ENCODE data around the gene CTRL. TPM values are rescaled to one million over a fixed set of nuclear protein-coding genes. Genes with fewer than 3 reads are reported as not detected.

The CTRL gene
- total and polyA plus RNA-seq, 9 donors: 0.35 to 4.4 (median 2.5) TPM

DNA sequence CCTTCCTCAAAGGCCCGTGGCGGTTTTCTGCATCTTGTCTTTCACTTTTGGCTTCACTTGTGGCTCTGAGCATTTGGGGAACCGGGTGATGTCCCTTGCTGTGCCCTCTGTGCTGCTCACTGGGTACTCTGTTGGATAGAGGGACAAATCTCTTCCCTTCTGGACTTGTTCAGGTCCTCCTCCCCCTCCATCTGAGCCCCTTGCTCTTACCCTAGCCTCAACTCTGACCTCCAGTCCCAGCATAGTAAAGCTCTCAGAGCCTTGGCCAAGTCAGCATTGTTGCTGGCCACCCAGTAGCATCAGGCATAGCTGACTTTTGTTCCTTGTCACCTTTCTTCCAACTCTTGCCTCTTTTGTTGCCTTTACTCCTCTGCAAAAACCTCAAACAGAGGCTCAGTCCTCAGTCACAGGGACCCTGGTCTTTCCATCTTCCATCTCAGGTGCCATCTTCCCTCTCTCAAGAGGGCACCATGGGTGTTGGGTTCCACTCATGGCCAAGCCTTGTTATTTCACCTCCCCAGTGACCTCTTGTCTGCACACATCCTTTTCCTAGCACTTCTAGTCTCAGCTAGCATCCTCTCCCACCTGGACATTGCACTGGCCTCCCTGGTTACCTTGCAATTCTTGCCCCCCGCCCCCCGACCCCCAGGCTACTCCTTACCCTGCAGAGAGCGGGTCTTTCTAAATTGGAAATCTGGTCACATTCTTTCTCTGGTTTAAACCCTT is 5.4 kb upstream of the CTRL start:
- DNase-seq: no peak
- no peak for TF ChIP-seq POLR2A (IDR thresholded peaks at IDR 0.05)
- TF ChIP-seq, protein P1, sequence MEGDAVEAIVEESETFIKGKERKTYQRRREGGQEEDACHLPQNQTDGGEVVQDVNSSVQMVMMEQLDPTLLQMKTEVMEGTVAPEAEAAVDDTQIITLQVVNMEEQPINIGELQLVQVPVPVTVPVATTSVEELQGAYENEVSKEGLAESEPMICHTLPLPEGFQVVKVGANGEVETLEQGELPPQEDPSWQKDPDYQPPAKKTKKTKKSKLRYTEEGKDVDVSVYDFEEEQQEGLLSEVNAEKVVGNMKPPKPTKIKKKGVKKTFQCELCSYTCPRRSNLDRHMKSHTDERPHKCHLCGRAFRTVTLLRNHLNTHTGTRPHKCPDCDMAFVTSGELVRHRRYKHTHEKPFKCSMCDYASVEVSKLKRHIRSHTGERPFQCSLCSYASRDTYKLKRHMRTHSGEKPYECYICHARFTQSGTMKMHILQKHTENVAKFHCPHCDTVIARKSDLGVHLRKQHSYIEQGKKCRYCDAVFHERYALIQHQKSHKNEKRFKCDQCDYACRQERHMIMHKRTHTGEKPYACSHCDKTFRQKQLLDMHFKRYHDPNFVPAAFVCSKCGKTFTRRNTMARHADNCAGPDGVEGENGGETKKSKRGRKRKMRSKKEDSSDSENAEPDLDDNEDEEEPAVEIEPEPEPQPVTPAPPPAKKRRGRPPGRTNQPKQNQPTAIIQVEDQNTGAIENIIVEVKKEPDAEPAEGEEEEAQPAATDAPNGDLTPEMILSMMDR (IDR thresholded peaks at IDR 0.05): no peak
- no peak for TF ChIP-seq EP300 (IDR thresholded peaks at IDR 0.05)
- Histone ChIP-seq H3K27me3 (no peaks in the 10 kb centered on the region), H3K4me3 (peak overlapping the region; percentile 96), H3K36me3 (no peaks in the 10 kb centered on the region), H3K9me3 (no peaks in the 10 kb centered on the region), H3K4me1 (ENCODE audit: insufficient read depth) (peaks cover 9% of the 10 kb centered on the region), H3K27ac (peak overlapping the region; percentile 83 to 85)
- intact Hi-C loops (cut with DNase I): loop anchor here in 1 of 4 donors (10.0 kb wide), 1 partner anchor 272 kb away; the partner anchor contains the start of genes ACD, C16orf86, ENKD1 and PARD6A
- WGBS, 3 donors: 41 to 43% (median 41%) methylated on average over 6 of the region's 6 CpGs

DNA sequence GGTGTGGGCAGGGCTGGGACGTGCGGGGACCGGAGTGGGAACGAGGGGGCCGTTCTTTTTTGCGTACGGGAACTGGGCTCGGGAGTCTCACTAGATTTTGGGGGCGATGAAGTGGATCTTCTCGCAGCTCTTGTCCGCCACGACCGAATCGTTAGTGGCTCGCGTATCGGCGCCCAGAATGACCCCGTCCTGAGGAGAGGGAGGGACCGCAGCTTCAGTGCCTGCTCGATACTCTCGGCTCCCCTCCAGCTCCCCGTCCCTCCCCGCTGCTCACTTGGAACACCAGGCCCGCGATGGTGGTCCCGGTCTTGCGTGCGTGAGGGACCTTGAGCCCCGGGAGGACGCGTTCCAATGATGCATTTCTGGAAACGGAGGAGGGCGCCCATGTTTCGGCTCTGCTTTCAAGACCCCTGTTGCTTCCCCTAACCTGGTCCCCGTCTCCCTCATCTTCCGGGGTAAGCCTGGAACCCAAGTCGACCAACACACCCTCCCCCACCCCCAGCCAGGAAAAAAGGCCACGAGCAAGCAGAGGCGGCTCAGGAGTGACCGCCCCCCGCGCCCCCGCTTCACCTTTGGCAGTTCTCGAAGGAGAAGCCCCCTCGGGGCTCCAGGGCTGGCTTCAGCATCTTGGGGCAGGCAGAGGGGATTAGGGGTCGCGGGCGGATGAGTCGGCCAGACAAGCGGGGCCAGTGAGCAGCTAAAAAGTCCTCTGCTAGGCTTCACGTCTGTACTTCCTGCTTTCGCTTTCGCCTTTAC is 4.6 kb upstream of the CTRL start, which contains the start of gene PSMB10:
Gene PSMB10 (minus strand): TSS at position 727 of the 756 bp plus-strand sequence. CDS start 101 bp downstream, at position 626.
- Histone ChIP-seq H3K27me3 (no peaks in the 10 kb centered on the region), H3K36me3 (no peaks in the 10 kb centered on the region), H3K4me1 (ENCODE audit: insufficient read depth) (peaks cover 15% of the 10 kb centered on the region), H3K4me3 (peak within 1 kb of the TSS; percentile 96), H3K27ac (peak within 1 kb of the TSS; percentile 83 to 85), H3K9me3 (no peaks in the 10 kb centered on the region)
- WGBS, 3 donors: 0 to 1% (median 1%) methylated on average over 54 of the region's 54 CpGs
- TF ChIP-seq EP300 (IDR thresholded peaks at IDR 0.05): no peak
- peak; percentile 19 for TF ChIP-seq POLR2A (IDR thresholded peaks at IDR 0.05)
- intact Hi-C loops (cut with DNase I): loop anchor here in 1 of 4 donors (10.0 kb wide), 1 partner anchor 272 kb away; the partner anchor contains the start of genes ACD, C16orf86, ENKD1 and PARD6A
- peak in 4 of 5 donors; percentile 59 to 74 (median 66) for DNase-seq

DNA sequence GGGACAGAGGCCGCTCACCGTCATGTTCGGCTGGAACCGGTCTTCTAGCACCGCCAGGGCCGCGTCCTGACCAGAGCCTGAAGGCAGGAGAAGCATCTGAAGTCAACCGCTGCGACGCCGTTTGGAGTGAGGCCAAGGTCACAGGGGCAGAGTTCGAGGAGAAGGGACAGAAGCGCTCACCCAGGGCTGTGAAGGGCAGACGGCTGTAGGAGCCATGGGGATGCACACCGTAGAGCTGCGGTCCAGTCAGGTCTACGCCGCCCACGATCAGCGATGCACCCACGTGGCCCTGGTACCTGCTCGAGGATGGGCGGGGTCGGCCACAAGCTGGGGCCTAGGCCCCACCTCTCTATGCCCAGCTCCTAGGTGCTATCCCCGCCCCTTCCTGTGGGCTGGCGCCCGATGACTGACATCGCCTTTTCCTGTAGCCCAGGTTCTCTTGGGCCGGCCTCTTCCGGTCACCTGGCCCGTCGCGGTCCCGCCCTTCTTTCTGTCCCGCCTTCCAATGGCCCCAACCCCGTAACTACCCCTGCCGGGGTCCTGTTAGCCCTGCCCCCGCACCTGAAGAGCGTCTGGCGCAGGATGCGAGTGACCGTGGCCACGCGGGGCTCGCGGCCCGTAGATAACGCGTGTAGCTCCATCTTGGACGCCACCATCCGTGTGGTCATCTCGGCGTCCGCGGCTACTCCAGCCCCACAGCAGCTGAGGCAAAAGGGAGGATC is 3.9 kb upstream of the CTRL start:
- 1% methylated on average over 55 of the region's 55 CpGs for WGBS, 3 donors

DNA sequence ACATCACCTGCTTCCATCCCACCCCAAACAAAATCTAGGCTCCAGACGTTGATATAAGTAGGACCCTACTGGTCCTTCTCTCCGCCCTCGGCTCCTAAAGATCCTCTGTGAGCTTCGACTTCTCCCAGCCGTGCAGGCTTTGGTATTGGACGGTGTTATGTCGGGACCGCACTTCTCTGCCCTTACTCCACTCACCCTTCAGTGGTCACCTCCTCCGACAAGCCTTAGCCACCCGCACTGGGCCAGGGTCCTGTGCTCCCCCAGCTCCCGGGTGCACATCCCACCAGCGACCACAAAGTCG is 3.4 kb upstream of the CTRL start:
- no peak for DNase-seq
- no peaks in the 10 kb centered on the region for H3K36me3 ChIP-seq
- H3K27ac ChIP-seq: peak overlapping the region; percentile 30 to 85
- H3K9me3 ChIP-seq: no peaks in the 10 kb centered on the region
- 5 to 9% (median 8%) methylated on average over 13 of the region's 13 CpGs for WGBS, 3 donors
- H3K27me3 ChIP-seq: no peaks in the 10 kb centered on the region
- TF ChIP-seq EP300 (IDR thresholded peaks at IDR 0.05): no peak
- no peak for TF ChIP-seq POLR2A (IDR thresholded peaks at IDR 0.05)
- TF ChIP-seq, protein P1 (IDR thresholded peaks at IDR 0.05): no peak
- H3K4me1 ChIP-seq (ENCODE audit: insufficient read depth): peaks cover 11% of the 10 kb centered on the region
- peak overlapping the region; percentile 96 for H3K4me3 ChIP-seq
- intact Hi-C loops (cut with DNase I): loop anchor here in 1 of 4 donors (10.0 kb wide), 1 partner anchor 270 kb away; the partner anchor contains the start of genes ACD, C16orf86, ENKD1 and PARD6A

More for the DNA sequence above, 3.9 kb upstream of the CTRL start:
- Histone ChIP-seq H3K27ac (peak overlapping the region; percentile 83 to 85), H3K4me1 (ENCODE audit: insufficient read depth) (peaks cover 15% of the 10 kb centered on the region), H3K9me3 (no peaks in the 10 kb centered on the region), H3K36me3 (no peaks in the 10 kb centered on the region), H3K27me3 (no peaks in the 10 kb centered on the region), H3K4me3 (peak overlapping the region; percentile 96)
- intact Hi-C loops (cut with DNase I): loop anchor here in 1 of 4 donors (10.0 kb wide), 1 partner anchor 271 kb away; the partner anchor contains the start of genes ACD, C16orf86, ENKD1 and PARD6A
- peak; percentile 70 for TF ChIP-seq POLR2A (IDR thresholded peaks at IDR 0.05)
- TF ChIP-seq EP300 (IDR thresholded peaks at IDR 0.05): no peak
- TF ChIP-seq, protein P1 (IDR thresholded peaks at IDR 0.05): peak in 1 of 3 donors; percentile 8
- DNase-seq: peak; percentile 94 to 96 (median 94)

Measured in ovary (tissue), 9 donors.